Neutrophil (primary cell): ENCODE data around the gene CEBPG.

Experiments
- H3K27ac ChIP-seq: fragments of 200-600 bp; sonication (generic); 2 replicates; pipeline ENCODE4 v1.5.1; 2016; ENCODE audit warnings: mild to moderate bottlenecking, moderate library complexity
- H3K27me3 ChIP-seq: fragments of 200-600 bp; sonication (generic); 2 replicates; pipeline ENCODE4 v1.6.0; 2016; ENCODE audit warnings: mild to moderate bottlenecking
- H3K36me3 ChIP-seq: fragments of 200-600 bp; sonication (generic); 2 replicates; pipeline ENCODE4 v1.5.1; 2017
- H3K4me1 ChIP-seq, 2 experiments: fragments of 200-600 bp in 1 of 2; sonication (generic) in 1 of 2; 1 replicate in 1 of 2; 2 replicates in 1 of 2; pipeline versions ENCODE4 v1.5.1 to v1.6.1; 2013 to 2016; ENCODE audit warnings: low read depth in 1 of 2, low read length in 1 of 2, mild to moderate bottlenecking in 1 of 2, moderate library complexity in 1 of 2; ENCODE audit not compliant: control insufficient read depth in 1 of 2, insufficient read depth in 1 of 2
- H3K4me3 ChIP-seq, 2 experiments: fragments of 200-600 bp in 1 of 2; sonication (generic) in 1 of 2; 1 replicate in 1 of 2; 2 replicates in 1 of 2; pipeline ENCODE4 v1.5.1; 2013 to 2016; ENCODE audit warnings: low read depth in 1 of 2, low read length in 1 of 2, mild to moderate bottlenecking in 1 of 2, moderate library complexity in 1 of 2
- H3K9me3 ChIP-seq: fragments of 200-600 bp; sonication (generic); 2 replicates; pipeline ENCODE4 v1.5.1; 2016
- CTCF ChIP-seq: fragments of 200-600 bp; sonication (generic); IDR thresholded peaks from 2 replicates; pipeline ENCODE4 v1.5.1; 2016; ENCODE audit warnings: antibody characterized with exemption

Gene CEBPG

DNA sequence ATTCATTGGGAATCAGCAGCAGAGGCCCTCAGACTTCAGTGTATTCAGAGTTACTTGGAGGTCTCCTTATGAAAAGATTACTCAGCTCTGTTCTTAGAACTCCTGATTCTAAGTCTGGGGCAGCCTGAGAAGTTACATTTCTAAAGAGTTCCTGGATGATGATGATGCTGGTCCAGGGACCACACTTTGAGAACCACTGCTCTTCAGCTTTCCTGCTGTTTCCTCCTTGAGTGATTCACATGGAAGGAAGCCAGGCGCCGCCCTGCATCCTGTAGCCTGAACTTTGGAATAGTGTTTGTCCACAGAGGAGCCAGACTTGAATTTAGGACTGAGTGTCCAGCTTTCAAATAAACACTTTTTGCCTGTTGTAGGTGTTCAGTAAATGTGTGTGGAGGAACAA is 2.9 kb downstream of the CEBPG start:
- H3K9me3 ChIP-seq, result no peaks in the 10 kb centered on the region
- peaks cover 14 to 24% of the 10 kb centered on the region in 2 experiments for H3K4me1 ChIP-seq
- no peak for TF ChIP-seq CTCF
- H3K27ac ChIP-seq, result no peak overlapping the region
- peaks cover 8% of the 10 kb centered on the region for H3K36me3 ChIP-seq
- H3K4me3 ChIP-seq, result no peak overlapping the region
- no peaks in the 10 kb centered on the region for H3K27me3 ChIP-seq

DNA sequence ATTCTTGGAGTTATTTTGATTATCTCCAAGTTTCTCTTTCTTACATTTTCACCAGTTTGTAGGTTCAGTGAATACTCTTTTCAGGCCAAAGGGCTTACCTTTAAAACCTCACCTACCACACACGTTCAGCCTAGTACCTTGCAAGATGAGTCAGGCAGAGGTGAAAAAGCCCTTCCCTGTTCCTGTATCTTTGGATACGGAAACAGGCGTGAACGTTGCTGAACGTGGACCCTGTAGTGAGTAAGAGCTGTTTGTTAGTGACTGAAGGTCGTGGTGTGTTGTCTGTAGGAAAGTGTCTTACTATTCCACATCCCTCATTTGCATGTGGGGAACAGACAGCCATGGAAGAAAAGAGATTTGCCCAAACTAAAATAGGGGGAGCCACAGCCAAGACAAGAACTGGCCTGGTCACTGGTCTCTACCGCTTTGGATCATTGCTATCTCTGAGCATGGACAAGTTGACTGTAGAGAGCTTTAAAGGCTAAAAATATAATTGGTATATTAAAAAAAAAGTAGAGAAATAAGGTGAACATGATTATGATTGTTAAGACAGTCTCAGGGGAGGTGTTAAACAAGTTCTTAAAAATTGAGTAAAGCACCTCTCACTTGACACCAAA is 3.5 kb downstream of the CEBPG start:
- H3K9me3 ChIP-seq, result no peaks in the 10 kb centered on the region
- H3K4me3 ChIP-seq, result no peak overlapping the region
- TF ChIP-seq CTCF, result no peak
- H3K4me1 ChIP-seq, result peaks cover 11 to 19% of the 10 kb centered on the region in 2 experiments
- no peaks in the 10 kb centered on the region for H3K27me3 ChIP-seq
- H3K27ac ChIP-seq, result no peak overlapping the region
- H3K36me3 ChIP-seq, result peaks cover 8% of the 10 kb centered on the region

GRCh38 chr19:33377586-33378475 is 4.3 kb downstream of the CEBPG start:
- H3K27ac ChIP-seq, result no peak overlapping the region
- H3K27me3 ChIP-seq, result no peaks in the 10 kb centered on the region
- no peak overlapping the region for H3K4me3 ChIP-seq
- no peak for TF ChIP-seq CTCF
- H3K9me3 ChIP-seq, result no peaks in the 10 kb centered on the region
- H3K36me3 ChIP-seq, result peaks cover 8% of the 10 kb centered on the region
- peaks cover 9 to 14% of the 10 kb centered on the region in 2 experiments for H3K4me1 ChIP-seq

- Histone ChIP-seq H3K4me3 (no peak overlapping the region), H3K27ac (no peak overlapping the region), H3K27me3 (no peaks in the 10 kb centered on the region), H3K36me3 (peaks cover 8% of the 10 kb centered on the region), H3K9me3 (no peaks in the 10 kb centered on the region), H3K4me1 (peaks cover 7 to 9% of the 10 kb centered on the region in 2 experiments)
- TF ChIP-seq CTCF, result no peak
Observed at GRCh38 chr19:33379151-33379829, 5.8 kb downstream of the CEBPG start.

GRCh38 chr19:33381101-33381500 is 7.6 kb downstream of the CEBPG start:
- Histone ChIP-seq H3K27ac (no peak overlapping the region), H3K4me1 (no peaks in the 10 kb centered on the region), H3K4me3 (no peak overlapping the region), H3K36me3 (peaks cover 8% of the 10 kb centered on the region), H3K9me3 (no peaks in the 10 kb centered on the region), H3K27me3 (no peaks in the 10 kb centered on the region)
- no peak for TF ChIP-seq CTCF
